HG03469 (cell line): Measurements from ENCODE around the gene PLCL2.

Experiments used
- ATAC-seq: cut with Tn5 transposase; IDR thresholded peaks from one replicate; pipeline ENCODE4 v1.9.1; 2021; ENCODE audit warnings: mild to moderate bottlenecking, moderate library complexity, moderate number of reproducible peaks; ENCODE audit not compliant: unreplicated experiment

Gene PLCL2

GRCh38 chr3:17003457-17003856 is 118.7 kb downstream of the PLCL2 start:
- ATAC-seq, result no peak

DNA sequence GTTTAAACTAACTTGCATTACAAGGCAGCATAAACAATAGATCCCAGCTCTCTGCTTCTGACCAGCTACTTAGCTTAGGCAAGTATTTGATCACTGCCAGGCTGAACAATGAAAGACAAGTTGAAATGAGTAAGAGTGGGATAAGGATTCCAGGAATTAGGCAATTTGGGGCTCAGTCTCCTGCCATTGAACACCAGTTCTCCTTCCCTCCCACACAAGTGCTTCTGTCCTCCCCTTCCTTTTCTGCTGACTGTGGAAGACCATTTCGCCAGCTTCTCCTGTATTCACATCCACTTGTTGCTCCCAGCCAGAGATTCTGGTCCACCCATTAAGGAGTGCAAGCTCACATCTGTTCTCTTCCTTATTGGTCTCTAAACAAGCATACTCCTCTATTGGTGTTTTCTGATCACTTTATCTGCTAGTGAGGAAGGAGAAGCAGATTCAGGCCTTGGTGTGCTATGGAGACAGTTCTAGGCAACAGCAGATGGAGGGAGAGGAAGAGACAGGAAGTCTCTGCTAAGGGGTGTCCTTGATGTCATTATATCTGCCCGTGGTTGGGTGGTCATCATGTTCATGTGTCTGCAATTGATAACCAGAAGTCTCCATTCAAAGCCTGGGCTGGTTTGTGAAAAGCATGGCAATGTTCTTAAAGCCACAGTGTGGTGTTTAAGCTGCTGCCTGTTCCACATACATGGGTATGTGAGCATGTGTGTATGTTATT is 121.5 kb downstream of the PLCL2 start:
- no peak for ATAC-seq

- no peak for ATAC-seq
These were observed 122.5 kb downstream of the PLCL2 start for GRCh38 chr3:17007284-17007683.

- no peak for ATAC-seq
These were observed 125.1 kb downstream of the PLCL2 start for GRCh38 chr3:17009826-17010225.

DNA sequence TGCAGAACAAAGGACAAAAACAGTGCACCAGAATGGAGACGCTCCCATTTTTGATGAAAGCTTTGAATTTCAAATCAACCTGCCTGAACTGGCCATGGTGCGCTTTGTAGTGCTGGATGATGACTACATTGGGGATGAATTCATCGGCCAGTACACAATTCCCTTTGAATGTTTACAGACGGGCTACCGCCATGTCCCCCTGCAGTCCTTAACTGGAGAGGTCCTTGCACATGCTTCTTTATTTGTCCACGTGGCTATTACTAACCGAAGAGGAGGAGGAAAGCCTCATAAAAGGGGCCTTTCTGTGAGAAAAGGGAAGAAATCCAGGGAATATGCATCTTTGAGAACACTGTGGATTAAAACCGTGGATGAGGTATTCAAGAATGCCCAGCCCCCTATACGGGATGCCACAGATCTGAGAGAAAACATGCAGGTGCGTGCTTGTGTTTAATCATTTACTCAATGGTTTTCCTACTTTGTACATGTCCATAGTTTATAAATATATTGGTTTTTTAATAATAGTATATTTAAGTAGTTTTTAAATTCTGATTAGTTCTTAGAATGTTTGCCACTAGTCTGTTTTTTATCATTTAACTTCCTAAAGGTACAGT is 127.1 kb downstream of the PLCL2 start:
- no peak for ATAC-seq

- no peak for ATAC-seq
These were observed 128.3 kb downstream of the PLCL2 start for GRCh38 chr3:17013050-17013449.

- no peak for ATAC-seq
These were observed 128.8 kb downstream of the PLCL2 start for GRCh38 chr3:17013571-17013970.

DNA sequence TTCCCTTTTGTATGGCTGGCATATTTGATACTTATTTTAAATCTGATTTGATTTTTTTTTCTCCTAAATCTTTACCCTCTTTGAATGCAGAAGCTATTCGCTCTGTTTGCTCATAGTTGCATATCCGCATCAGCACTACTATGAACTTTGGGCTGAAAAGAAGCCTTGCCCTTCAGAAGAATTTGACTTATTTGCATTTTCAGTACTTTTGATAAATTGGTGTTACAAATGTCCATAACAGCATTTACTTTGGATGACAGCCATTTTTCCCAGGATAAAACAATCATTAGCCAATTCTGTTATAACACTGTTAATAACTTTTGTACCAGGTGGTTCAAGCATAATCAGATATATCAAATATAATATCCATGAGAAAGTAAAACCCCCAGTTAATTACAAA is 129.5 kb downstream of the PLCL2 start:
- ATAC-seq, result no peak

GRCh38 chr3:17014709-17015108 is 130.0 kb downstream of the PLCL2 start:
- no peak for ATAC-seq

GRCh38 chr3:17021614-17022013 is 136.9 kb downstream of the PLCL2 start:
- no peak for ATAC-seq

GRCh38 chr3:17023006-17023664 is 138.4 kb downstream of the PLCL2 start:
- ATAC-seq, result peak; percentile 69

DNA sequence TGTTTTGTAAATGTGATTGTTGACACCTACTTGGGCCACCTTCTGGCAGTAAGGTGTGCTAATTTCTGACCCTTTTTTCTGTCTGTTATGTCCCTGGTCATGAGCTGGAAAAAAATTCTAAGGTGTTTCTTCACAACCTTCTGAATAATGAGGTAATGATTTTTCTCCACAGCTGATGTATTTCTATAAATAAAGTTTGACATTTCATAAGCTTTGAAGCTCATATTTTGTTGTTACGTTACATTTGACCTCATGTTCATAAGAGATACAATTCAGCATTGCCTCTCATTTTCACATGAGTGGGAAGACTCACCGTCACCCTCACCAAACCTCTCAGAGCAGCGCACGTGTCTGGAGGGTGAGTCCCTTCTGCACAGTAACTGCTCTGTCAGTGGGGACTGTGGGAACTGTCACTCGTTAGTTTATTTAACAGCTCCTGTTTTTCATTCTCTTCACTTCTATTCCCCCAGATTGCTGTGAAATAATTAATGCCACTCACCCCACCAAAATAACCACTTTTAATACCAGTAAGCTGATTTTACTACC is 140.9 kb downstream of the PLCL2 start:
- ATAC-seq, result no peak

- no peak for ATAC-seq
These were observed 142.6 kb downstream of the PLCL2 start for GRCh38 chr3:17027318-17027717.

DNA sequence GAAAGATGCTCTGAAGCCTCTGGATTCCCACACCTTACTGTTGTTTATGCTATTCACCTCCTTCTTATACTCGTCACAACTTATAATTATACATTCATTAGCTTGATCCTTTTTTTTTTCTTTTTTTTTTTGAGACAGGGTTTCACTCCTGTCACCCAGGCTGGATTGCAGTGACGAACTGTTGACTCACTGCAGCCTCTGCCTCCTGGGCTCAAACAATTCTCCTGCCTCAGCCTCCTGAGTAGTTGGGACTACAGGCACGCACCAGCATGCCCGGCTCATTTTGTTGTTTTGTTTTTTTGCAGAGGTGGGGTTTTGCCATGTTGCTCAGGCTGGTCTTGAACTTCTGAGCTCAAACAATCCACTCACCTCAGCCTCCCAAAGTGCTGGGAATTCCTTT is 143.6 kb downstream of the PLCL2 start:
- no peak for ATAC-seq

GRCh38 chr3:17030438-17030837 is 145.7 kb downstream of the PLCL2 start:
- no peak for ATAC-seq

DNA sequence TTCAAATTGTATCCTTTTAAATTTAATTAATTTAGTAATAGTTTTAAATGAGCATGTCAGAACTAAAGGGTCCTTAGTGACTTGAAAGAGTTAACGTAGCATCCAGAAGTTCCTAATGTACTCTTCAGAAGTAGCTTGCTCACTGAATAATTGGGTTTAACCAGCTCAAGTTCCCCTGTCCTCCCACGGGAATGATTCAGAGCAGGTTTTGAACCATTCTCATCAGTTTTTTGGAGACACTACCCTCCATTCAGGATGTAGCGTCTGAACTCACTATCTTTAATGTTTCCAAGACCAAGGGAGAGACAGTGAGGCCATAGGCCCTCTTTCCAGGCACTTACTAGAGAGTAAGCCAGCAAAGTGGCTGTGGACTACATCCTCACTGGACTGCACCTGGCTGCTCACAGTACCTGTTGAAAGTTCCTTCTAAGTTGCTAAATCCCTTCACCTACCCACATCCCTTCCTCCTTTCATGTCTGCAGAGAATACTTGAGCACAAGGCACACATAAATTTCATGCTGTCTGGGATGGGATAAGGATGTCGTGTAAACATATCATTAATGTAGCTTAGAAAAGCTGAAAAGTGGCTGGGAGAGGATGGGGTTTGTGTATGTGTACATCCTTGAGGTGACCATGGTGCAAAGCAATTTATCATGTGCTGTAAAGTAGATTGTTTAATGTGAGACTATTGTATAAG is 146.3 kb downstream of the PLCL2 start:
- no peak for ATAC-seq

- ATAC-seq, result no peak
These were observed 147.8 kb downstream of the PLCL2 start for GRCh38 chr3:17032407-17033034.

DNA sequence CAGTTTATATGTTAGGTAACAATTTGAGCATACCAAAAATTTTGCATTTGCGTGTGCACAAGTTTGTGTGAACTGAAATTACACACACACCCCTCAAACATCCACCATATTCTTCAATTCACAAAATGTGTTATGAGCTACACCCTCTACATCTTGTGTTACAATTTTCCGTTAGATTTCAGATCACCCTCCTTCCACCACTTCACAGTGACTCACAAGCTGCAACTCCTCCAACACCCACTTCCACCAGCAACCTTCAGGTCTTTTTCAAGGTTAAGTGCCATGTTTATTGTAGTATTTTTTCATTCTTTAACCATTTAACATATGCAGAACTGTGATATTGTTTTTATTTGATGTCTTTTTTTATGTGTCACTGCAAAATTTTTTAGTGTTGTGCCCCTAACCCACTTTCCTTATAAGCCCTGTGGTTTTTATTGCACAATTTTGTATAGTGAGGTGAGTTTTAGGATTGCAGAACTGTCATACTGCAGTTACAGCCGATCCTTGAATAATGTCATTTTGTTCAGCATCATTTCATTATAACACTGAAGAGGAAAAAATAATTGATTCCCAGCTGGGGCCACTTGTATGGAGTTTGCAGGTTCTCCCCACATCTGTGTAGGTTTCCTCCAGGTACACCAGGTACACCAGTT is 148.9 kb downstream of the PLCL2 start:
- ATAC-seq, result no peak

- no peak for ATAC-seq
These were observed 150.3 kb downstream of the PLCL2 start for GRCh38 chr3:17035033-17035432.

GRCh38 chr3:17035966-17036365 is 151.2 kb downstream of the PLCL2 start:
- no peak for ATAC-seq
